Karpas-422 (cell line): ENCODE data around the gene SAT1. TPM values are rescaled to one million over a fixed set of nuclear protein-coding genes. Genes with fewer than 3 reads are reported as not detected.
A peak's percentile ranks its signal among the peaks of the same experiment; 100 is the strongest.
"Not testable (repeated sequence)": the region's sequence is repeated elsewhere in the genome, so short reads cannot be mapped to it uniquely, and the experiment has no call there.

Source experiments
- DNase-seq: peaks from one replicate; pipeline ENCODE4 v3.0.0-alpha.2; 2015
- H2AFZ ChIP-seq: fragments of 200-600 bp; sonication (generic); 2 replicates; pipeline ENCODE4 v1.6.1; 2014; ENCODE audit warnings: antibody characterized with exemption, low read length, mixed read lengths
- H3K27ac ChIP-seq: fragments of 200-600 bp; sonication (generic); 2 replicates; pipeline ENCODE4 v1.5.1; 2014; ENCODE audit warnings: mild to moderate bottlenecking, low read length, moderate library complexity
- H3K27me3 ChIP-seq: fragments of 200-600 bp; sonication (generic); 2 replicates; pipeline ENCODE4 v1.6.1; 2014; ENCODE audit warnings: low read length, mixed read lengths
- H3K36me3 ChIP-seq: fragments of 200-600 bp; sonication (generic); 2 replicates; pipeline ENCODE4 v1.6.1; 2014; ENCODE audit warnings: low read length, mixed read lengths; ENCODE audit not compliant: insufficient read depth
- H3K4me1 ChIP-seq: fragments of 200-600 bp; sonication (generic); 2 replicates; pipeline ENCODE4 v1.6.1; 2014; ENCODE audit warnings: mild to moderate bottlenecking, low read length, mixed read lengths
- H3K4me2 ChIP-seq: fragments of 200-600 bp; sonication (generic); 2 replicates; pipeline ENCODE4 v1.6.1; 2014; ENCODE audit warnings: low read length, low read depth, mild to moderate bottlenecking; ENCODE audit not compliant: poor library complexity, severe bottlenecking
- H3K4me3 ChIP-seq: fragments of 200-600 bp; sonication (generic); 2 replicates; pipeline ENCODE4 v1.5.1; 2014; ENCODE audit warnings: mild to moderate bottlenecking, antibody characterized with exemption, low read length, mixed read lengths
- H3K79me2 ChIP-seq: fragments of 200-600 bp; sonication (generic); 2 replicates; pipeline ENCODE4 v1.6.1; 2014; ENCODE audit warnings: mild to moderate bottlenecking, low read length, mixed read lengths
- H3K9ac ChIP-seq: fragments of 200-600 bp; sonication (generic); 2 replicates; pipeline ENCODE4 v1.6.0; 2014; ENCODE audit warnings: low read length
- H3K9me2 ChIP-seq: fragments of 200-600 bp; sonication (generic), shearing (Covaris generic); replicated peaks from 2 replicates; pipeline ENCODE4 v1.6.0; 2014; ENCODE audit warnings: mild to moderate bottlenecking, low read length, moderate library complexity; ENCODE audit not compliant: insufficient read depth
- H3K9me3 ChIP-seq: fragments of 300-700, 200-600 bp; sonication (generic); 2 replicates; pipeline ENCODE4 v1.6.1; 2014; ENCODE audit warnings: low read length, mixed read lengths
- H4K20me1 ChIP-seq: fragments of 200-600 bp; sonication (generic); 2 replicates; pipeline ENCODE4 v1.6.1; 2014; ENCODE audit warnings: mild to moderate bottlenecking, antibody characterized with exemption, low read length, low read depth; ENCODE audit not compliant: insufficient read depth
- total RNA-seq: library from RNA; depleted of rRNA; stranded (reverse); fragments of >200 nt; shearing (Covaris generic); gene quantifications from 2 replicates; pipeline ENCODE4 v1.2.3, GENCODE V29; 2014; ENCODE audit warnings: low replicate concordance; rRNA removed

The SAT1 gene
- 230 and 256 TPM in 2 replicates for total RNA-seq

GRCh38 chrX:23782863-23783588 is at the start of gene SAT1:
Gene SAT1, plus strand, starts transcription at chrX:23783173. Its CDS starts 179 bp downstream, at chrX:23783352.
- H3K4me2 ChIP-seq, result peak within 1 kb of the TSS; percentile 79
- H3K79me2 ChIP-seq, result peaks cover 22% of the 10 kb centered on the region
- H4K20me1 ChIP-seq, result peaks cover 7% of the 10 kb centered on the region; the same call in 1 of the 2 replicates
- H3K9ac ChIP-seq, result peak within 1 kb of the TSS; percentile 90
- peaks cover 22% of the 10 kb centered on the region for H3K4me1 ChIP-seq
- peak; percentile 98 for DNase-seq
- H3K36me3 ChIP-seq, result peaks cover 23% of the 10 kb centered on the region
- H3K4me3 ChIP-seq, result peak within 1 kb of the TSS; percentile 77
- H3K27me3 ChIP-seq, result no peaks in the 10 kb centered on the region
- H3K9me3 ChIP-seq, result no peaks in the 10 kb centered on the region
- H3K27ac ChIP-seq, result peak within 1 kb of the TSS; percentile 79
- H3K9me2 ChIP-seq, result no peaks in the 10 kb centered on the region
- H2AFZ ChIP-seq, result peak within 1 kb of the TSS; percentile 73

- Histone ChIP-seq H3K9me2 (no peaks in the 10 kb centered on the region), H3K9ac (no peak overlapping the region), H3K9me3 (no peaks in the 10 kb centered on the region), H3K4me2 (no peak overlapping the region), H3K27ac (no peak overlapping the region), H2AFZ (no peak overlapping the region), H3K27me3 (no peaks in the 10 kb centered on the region), H3K79me2 (peaks cover 52% of the 10 kb centered on the region), H3K4me3 (no peak overlapping the region), H4K20me1 (no peaks in the 10 kb centered on the region), H3K4me1 (peaks cover 6% of the 10 kb centered on the region), H3K36me3 (0 out of 2 replicates have a peak, but pooled peaks cover 5% of the 10 kb centered on the region)
- DNase-seq, result no peak
Measured at GRCh38 chrX:23736030-23736429, 46.9 kb upstream of the SAT1 start.

GRCh38 chrX:23737413-23737812 is 45.6 kb upstream of the SAT1 start:
- no peak overlapping the region for H3K27ac ChIP-seq
- H3K36me3 ChIP-seq, result 0 out of 2 replicates have a peak, but pooled peaks cover 5% of the 10 kb centered on the region
- H3K4me2 ChIP-seq, result no peak overlapping the region
- no peak overlapping the region for H2AFZ ChIP-seq
- no peak overlapping the region for H3K9ac ChIP-seq
- H3K27me3 ChIP-seq, result no peaks in the 10 kb centered on the region
- no peaks in the 10 kb centered on the region for H3K9me3 ChIP-seq
- H3K9me2 ChIP-seq, result no peaks in the 10 kb centered on the region
- DNase-seq, result no peak
- H3K4me3 ChIP-seq, result no peak overlapping the region
- peaks cover 17% of the 10 kb centered on the region for H3K4me1 ChIP-seq
- H4K20me1 ChIP-seq, result no peaks in the 10 kb centered on the region
- H3K79me2 ChIP-seq, result peaks cover 65% of the 10 kb centered on the region

GRCh38 chrX:23742174-23742696 is 40.7 kb upstream of the SAT1 start:
- H4K20me1 ChIP-seq, result no peaks in the 10 kb centered on the region
- no peaks in the 10 kb centered on the region for H3K36me3 ChIP-seq
- peak overlapping the region; percentile 60; the same call in 1 of the 2 replicates for H2AFZ ChIP-seq
- peak overlapping the region; percentile 60 for H3K27ac ChIP-seq
- H3K27me3 ChIP-seq, result no peaks in the 10 kb centered on the region
- peak; percentile 73 for DNase-seq
- peak overlapping the region; percentile 83 for H3K4me2 ChIP-seq
- H3K4me3 ChIP-seq, result peak overlapping the region; percentile 76
- no peaks in the 10 kb centered on the region for H3K9me2 ChIP-seq
- H3K9ac ChIP-seq, result peak overlapping the region; percentile 70
- peaks cover 19% of the 10 kb centered on the region for H3K4me1 ChIP-seq
- peaks cover 56% of the 10 kb centered on the region for H3K79me2 ChIP-seq
- H3K9me3 ChIP-seq, result no peaks in the 10 kb centered on the region

GRCh38 chrX:23742697-23743622 is 40.0 kb upstream of the SAT1 start, which contains the start of gene ACOT9:
Gene ACOT9, minus strand, starts transcription at chrX:23743276. Its CDS starts 132 bp downstream, at chrX:23743144.
- peak; percentile 94 for DNase-seq
- H3K4me2 ChIP-seq, result peak within 1 kb of the TSS; percentile 83
- peak within 1 kb of the TSS; percentile 70 for H3K9ac ChIP-seq
- peaks cover 51% of the 10 kb centered on the region for H3K79me2 ChIP-seq
- no peaks in the 10 kb centered on the region for H3K27me3 ChIP-seq
- peak within 1 kb of the TSS; percentile 76 for H3K4me3 ChIP-seq
- H3K9me3 ChIP-seq, result no peaks in the 10 kb centered on the region
- no peaks in the 10 kb centered on the region for H3K36me3 ChIP-seq
- H2AFZ ChIP-seq, result peak within 1 kb of the TSS; percentile 82; the same call in 1 of the 2 replicates
- peak within 1 kb of the TSS; percentile 60 for H3K27ac ChIP-seq
- peaks cover 19% of the 10 kb centered on the region for H3K4me1 ChIP-seq
- no peaks in the 10 kb centered on the region for H4K20me1 ChIP-seq
- no peaks in the 10 kb centered on the region for H3K9me2 ChIP-seq

- Histone ChIP-seq H3K4me2 (peak overlapping the region; percentile 83), H3K9ac (peak overlapping the region; percentile 70), H3K79me2 (peaks cover 45% of the 10 kb centered on the region), H3K4me3 (peak overlapping the region; percentile 76), H3K4me1 (peaks cover 19% of the 10 kb centered on the region), H3K27ac (peak overlapping the region; percentile 40; the same call in 1 of the 2 replicates), H2AFZ (peak overlapping the region; percentile 82; the same call in 1 of the 2 replicates)
- H3K27me3 ChIP-seq, H3K36me3 ChIP-seq, H3K9me3 ChIP-seq, H4K20me1 ChIP-seq, DNase-seq, H3K9me2 ChIP-seq: not testable (repeated sequence)
Measured at GRCh38 chrX:23743623-23743971, 39.4 kb upstream of the SAT1 start.

GRCh38 chrX:23745786-23746185 is 37.2 kb upstream of the SAT1 start:
- Histone ChIP-seq H3K9me3 (no peaks in the 10 kb centered on the region), H3K79me2 (peaks cover 23% of the 10 kb centered on the region), H3K4me3 (no peak overlapping the region), H3K4me2 (no peak overlapping the region), H4K20me1 (no peaks in the 10 kb centered on the region), H3K36me3 (no peaks in the 10 kb centered on the region), H3K27me3 (no peaks in the 10 kb centered on the region), H2AFZ (peak overlapping the region; percentile 8; the same call in 1 of the 2 replicates), H3K4me1 (peaks cover 19% of the 10 kb centered on the region), H3K27ac (no peak overlapping the region), H3K9ac (no peak overlapping the region), H3K9me2 (no peaks in the 10 kb centered on the region)
- DNase-seq, result no peak
